Measurements from ENCODE around the gene PRKCA.
"Not testable (repeated sequence)": the region's sequence is repeated elsewhere in the genome, so short reads cannot be mapped to it uniquely, and the experiment has no call there.

PRKCA gene

GRCh38 chr17:66297443-66297842 lies 5.0 kb upstream of the PRKCA start:
- not testable (repeated sequence) for H2BK120ac ChIP-seq (ENCODE audit: low read depth, low read length); H2AK5ac ChIP-seq (ENCODE audit: low read depth, low read length); DNase-seq (ENCODE audit: low spot score); H2BK12ac ChIP-seq (ENCODE audit: low read length); H3K4ac ChIP-seq (ENCODE audit: low read length); H3K79me1 ChIP-seq (ENCODE audit: low read depth, low read length); H3K9me3 ChIP-seq (replicated peaks in 1 of 2; ENCODE audit: control insufficient read depth in 2 of 2, insufficient read depth in 1 of 2, low read depth in 1 of 2, low read length in 2 of 2); H3K23ac ChIP-seq (ENCODE audit: low read depth, low read length, poor library complexity); H4K8ac ChIP-seq (ENCODE audit: low read depth, low read length); H3K4me3 ChIP-seq (ENCODE audit: low read length in 2 of 2); H3K4me1 ChIP-seq (ENCODE audit: control insufficient read depth in 2 of 2, insufficient read depth in 1 of 2, low read depth in 1 of 2, low read length in 2 of 2); H3K18ac ChIP-seq (ENCODE audit: low read length); H3K4me2 ChIP-seq (ENCODE audit: insufficient read depth, low read length, poor library complexity, severe bottlenecking); H3K36me3 ChIP-seq (replicated peaks in 1 of 2; ENCODE audit: control insufficient read depth in 2 of 2, insufficient read depth in 2 of 2, low read length in 2 of 2); H4K91ac ChIP-seq (ENCODE audit: low read depth, low read length, poor library complexity); H2AFZ ChIP-seq (ENCODE audit: low read length); H2BK5ac ChIP-seq (ENCODE audit: low read length); H2BK15ac ChIP-seq (ENCODE audit: low read length); H3K9ac ChIP-seq (ENCODE audit: low read depth, low read length, poor library complexity); H3K14ac ChIP-seq (ENCODE audit: low read length); H3K27ac ChIP-seq (replicated peaks; ENCODE audit: low read length)
- H3K27me3 ChIP-seq (ENCODE audit: control insufficient read depth in 3 of 3, insufficient read depth in 3 of 3, low read depth in 1 of 3, low read length in 3 of 3) = peaks cover 7 to 18% (median 8%) of the 10 kb centered on the region in 3 experiments
- WGBS, 2 donors (ENCODE audit: extremely low coverage in 2 of 2, insufficient read length in 2 of 2, insufficient replicate concordance in 1 of 2) = no CpG with 5 or more reads among the region's 9 CpGs

GRCh38 chr17:66299711-66300110 lies 2.7 kb upstream of the PRKCA start:
- WGBS, 2 donors (ENCODE audit: extremely low coverage in 2 of 2, insufficient read length in 2 of 2, insufficient replicate concordance in 1 of 2) = no CpG with 5 or more reads among the region's 4 CpGs

GRCh38 chr17:66300956-66301355 lies 1.5 kb upstream of the PRKCA start:
- Histone ChIP-seq H2BK120ac (ENCODE audit: low read depth, low read length) (no peak overlapping the region), H3K23ac (ENCODE audit: low read depth, low read length, poor library complexity) (no peak overlapping the region), H3K4me2 (ENCODE audit: insufficient read depth, low read length, poor library complexity, severe bottlenecking) (no peak overlapping the region), H4K91ac (ENCODE audit: low read depth, low read length, poor library complexity) (no peak overlapping the region), H3K27ac (replicated peaks; ENCODE audit: low read length) (no peak overlapping the region), H2AFZ (ENCODE audit: low read length) (no peak overlapping the region), H2BK15ac (ENCODE audit: low read length) (no peak overlapping the region), H3K9ac (ENCODE audit: low read depth, low read length, poor library complexity) (no peak overlapping the region), H3K4me1 (ENCODE audit: control insufficient read depth in 2 of 2, insufficient read depth in 1 of 2, low read depth in 1 of 2, low read length in 2 of 2) (peaks cover 11 to 12% of the 10 kb centered on the region in 2 donors), H4K8ac (ENCODE audit: low read depth, low read length) (no peak overlapping the region), H3K9me3 (replicated peaks in 1 of 2; ENCODE audit: control insufficient read depth in 2 of 2, insufficient read depth in 1 of 2, low read depth in 1 of 2, low read length in 2 of 2) (no peaks in the 10 kb centered on the region), H3K79me1 (ENCODE audit: low read depth, low read length) (no peaks in the 10 kb centered on the region), H3K14ac (ENCODE audit: low read length) (no peak overlapping the region), H3K4ac (ENCODE audit: low read length) (no peak overlapping the region), H2AK5ac (ENCODE audit: low read depth, low read length) (no peak overlapping the region), H3K36me3 (replicated peaks in 1 of 2; ENCODE audit: control insufficient read depth in 2 of 2, insufficient read depth in 2 of 2, low read length in 2 of 2) (no peaks in the 10 kb centered on the region), H2BK12ac (ENCODE audit: low read length) (no peak overlapping the region), H3K4me3 (ENCODE audit: low read length in 2 of 2) (no peak overlapping the region), H2BK5ac (ENCODE audit: low read length) (no peak overlapping the region), H3K18ac (ENCODE audit: low read length) (no peak overlapping the region), H3K27me3 (ENCODE audit: control insufficient read depth in 3 of 3, insufficient read depth in 3 of 3, low read depth in 1 of 3, low read length in 3 of 3) (peaks cover 7 to 26% (median 8%) of the 10 kb centered on the region in 3 experiments)
- no peak for DNase-seq (ENCODE audit: low spot score)
- WGBS, 2 donors (ENCODE audit: extremely low coverage in 2 of 2, insufficient read length in 2 of 2, insufficient replicate concordance in 1 of 2) = no CpG with 5 or more reads among the region's 8 CpGs

More at GRCh38 chr17:66299711-66300110, 2.7 kb upstream of the PRKCA start:
- Histone ChIP-seq H3K27me3 (ENCODE audit: control insufficient read depth in 3 of 3, insufficient read depth in 3 of 3, low read depth in 1 of 3, low read length in 3 of 3) (peaks cover 7 to 26% (median 8%) of the 10 kb centered on the region in 3 experiments), H3K23ac (ENCODE audit: low read depth, low read length, poor library complexity) (no peak overlapping the region), H2BK120ac (ENCODE audit: low read depth, low read length) (no peak overlapping the region), H3K4me3 (ENCODE audit: low read length in 2 of 2) (no peak overlapping the region), H3K79me1 (ENCODE audit: low read depth, low read length) (no peaks in the 10 kb centered on the region), H3K9ac (ENCODE audit: low read depth, low read length, poor library complexity) (no peak overlapping the region), H4K8ac (ENCODE audit: low read depth, low read length) (no peak overlapping the region), H3K4ac (ENCODE audit: low read length) (no peak overlapping the region), H2AK5ac (ENCODE audit: low read depth, low read length) (no peak overlapping the region), H2BK5ac (ENCODE audit: low read length) (no peak overlapping the region), H4K91ac (ENCODE audit: low read depth, low read length, poor library complexity) (no peak overlapping the region), H3K18ac (ENCODE audit: low read length) (no peak overlapping the region), H3K4me1 (ENCODE audit: control insufficient read depth in 2 of 2, insufficient read depth in 1 of 2, low read depth in 1 of 2, low read length in 2 of 2) (peaks cover 7 to 10% of the 10 kb centered on the region in 2 donors), H2BK15ac (ENCODE audit: low read length) (no peak overlapping the region), H2AFZ (ENCODE audit: low read length) (no peak overlapping the region), H3K9me3 (replicated peaks in 1 of 2; ENCODE audit: control insufficient read depth in 2 of 2, insufficient read depth in 1 of 2, low read depth in 1 of 2, low read length in 2 of 2) (no peaks in the 10 kb centered on the region), H3K14ac (ENCODE audit: low read length) (no peak overlapping the region), H3K4me2 (ENCODE audit: insufficient read depth, low read length, poor library complexity, severe bottlenecking) (no peak overlapping the region), H2BK12ac (ENCODE audit: low read length) (no peak overlapping the region), H3K27ac (replicated peaks; ENCODE audit: low read length) (no peak overlapping the region), H3K36me3 (replicated peaks in 1 of 2; ENCODE audit: control insufficient read depth in 2 of 2, insufficient read depth in 2 of 2, low read length in 2 of 2) (no peaks in the 10 kb centered on the region)
- no peak for DNase-seq (ENCODE audit: low spot score)

- Histone ChIP-seq H2AFZ (ENCODE audit: low read length) (peak overlapping the region; percentile 95), H3K4me1 (ENCODE audit: control insufficient read depth in 2 of 2, insufficient read depth in 1 of 2, low read depth in 1 of 2, low read length in 2 of 2) (peaks cover 12 to 15% of the 10 kb centered on the region in 2 donors), H2AK5ac (ENCODE audit: low read depth, low read length) (no peak overlapping the region), H3K36me3 (replicated peaks in 1 of 2; ENCODE audit: control insufficient read depth in 2 of 2, insufficient read depth in 2 of 2, low read length in 2 of 2) (no peaks in the 10 kb centered on the region), H3K23ac (ENCODE audit: low read depth, low read length, poor library complexity) (peak overlapping the region; percentile 57), H4K8ac (ENCODE audit: low read depth, low read length) (no peak overlapping the region), H3K9me3 (replicated peaks in 1 of 2; ENCODE audit: control insufficient read depth in 2 of 2, insufficient read depth in 1 of 2, low read depth in 1 of 2, low read length in 2 of 2) (no peaks in the 10 kb centered on the region), H2BK15ac (ENCODE audit: low read length) (peak overlapping the region; percentile 82), H3K4me3 (ENCODE audit: low read length in 2 of 2) (peak overlapping the region; percentile 69 to 89), H3K79me1 (ENCODE audit: low read depth, low read length) (no peaks in the 10 kb centered on the region), H3K4me2 (ENCODE audit: insufficient read depth, low read length, poor library complexity, severe bottlenecking) (peak overlapping the region; percentile 98), H3K18ac (ENCODE audit: low read length) (peak overlapping the region; percentile 89), H3K14ac (ENCODE audit: low read length) (no peak overlapping the region), H2BK5ac (ENCODE audit: low read length) (no peak overlapping the region), H2BK120ac (ENCODE audit: low read depth, low read length) (no peak overlapping the region), H3K27ac (replicated peaks; ENCODE audit: low read length) (no peak overlapping the region), H2BK12ac (ENCODE audit: low read length) (no peak overlapping the region), H3K4ac (ENCODE audit: low read length) (no peak overlapping the region), H3K27me3 (ENCODE audit: control insufficient read depth in 3 of 3, insufficient read depth in 3 of 3, low read depth in 1 of 3, low read length in 3 of 3) (peaks cover 7 to 26% (median 8%) of the 10 kb centered on the region in 3 experiments), H3K9ac (ENCODE audit: low read depth, low read length, poor library complexity) (no peak overlapping the region), H4K91ac (ENCODE audit: low read depth, low read length, poor library complexity) (no peak overlapping the region)
- DNase-seq (ENCODE audit: low spot score) = no peak
- WGBS, 2 donors (ENCODE audit: extremely low coverage in 2 of 2, insufficient read length in 2 of 2, insufficient replicate concordance in 1 of 2) = no CpG with 5 or more reads among the region's 14 CpGs
These were observed 998 bp upstream of the PRKCA start for GRCh38 chr17:66301367-66301863.

All from neuronal stem cell (in vitro differentiated cells).